ENCODE measurements around the gene INPP5A.
"Not testable (repeated sequence)": the region's sequence is repeated elsewhere in the genome, so short reads cannot be mapped to it uniquely, and the experiment has no call there.

The INPP5A gene

DNA sequence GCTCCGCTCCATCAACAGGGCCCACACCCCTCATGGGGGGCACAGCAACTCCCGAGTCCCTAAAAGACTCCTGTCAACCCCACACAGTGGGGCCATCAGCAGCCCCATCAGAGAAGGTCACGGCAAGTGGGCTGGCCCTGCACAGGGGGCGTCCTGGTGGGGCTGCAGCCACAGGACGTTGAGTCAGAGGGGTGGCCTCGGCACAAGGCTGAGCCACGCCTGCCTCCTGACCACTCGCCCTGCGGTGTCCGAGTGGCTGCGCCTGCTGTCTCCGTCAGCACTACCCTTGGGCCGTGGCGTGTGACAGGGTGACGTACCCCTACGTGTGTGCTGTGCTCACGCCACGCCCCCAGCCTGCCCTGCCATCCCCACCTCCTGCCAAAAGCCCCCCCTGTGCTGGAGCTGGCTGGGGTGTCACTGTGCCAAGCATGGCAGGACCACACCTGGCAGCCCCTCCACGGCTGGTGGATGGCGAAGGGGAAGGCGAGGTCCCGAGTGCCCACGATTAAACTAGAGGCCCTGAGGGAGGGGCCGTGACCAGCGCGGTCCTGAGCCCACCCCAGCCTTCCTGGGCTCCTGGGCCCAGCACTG, 274.4 kb downstream of the INPP5A start:
- no peak for DNase-seq

DNA sequence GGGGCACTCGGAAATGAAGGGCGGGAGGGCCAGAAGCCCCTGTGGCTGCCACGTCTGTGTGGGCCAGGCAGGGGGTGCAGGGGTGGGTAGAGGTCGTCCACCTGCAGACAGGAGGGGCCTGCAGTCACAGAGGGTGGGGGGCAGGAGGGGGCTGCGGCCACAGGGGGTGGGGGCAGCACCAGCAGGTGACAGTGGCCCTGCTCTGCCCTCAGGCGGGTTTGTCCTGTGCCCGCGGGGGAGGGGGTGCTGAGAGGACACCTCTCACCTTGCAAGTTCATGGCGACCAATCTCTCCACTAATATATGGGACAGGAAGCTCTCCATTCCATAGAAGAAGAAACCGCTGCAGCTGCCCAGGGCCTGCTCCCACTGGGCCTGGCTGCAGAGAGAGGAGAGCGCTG, 274.9 kb downstream of the INPP5A start:
- DNase-seq = no peak

DNA sequence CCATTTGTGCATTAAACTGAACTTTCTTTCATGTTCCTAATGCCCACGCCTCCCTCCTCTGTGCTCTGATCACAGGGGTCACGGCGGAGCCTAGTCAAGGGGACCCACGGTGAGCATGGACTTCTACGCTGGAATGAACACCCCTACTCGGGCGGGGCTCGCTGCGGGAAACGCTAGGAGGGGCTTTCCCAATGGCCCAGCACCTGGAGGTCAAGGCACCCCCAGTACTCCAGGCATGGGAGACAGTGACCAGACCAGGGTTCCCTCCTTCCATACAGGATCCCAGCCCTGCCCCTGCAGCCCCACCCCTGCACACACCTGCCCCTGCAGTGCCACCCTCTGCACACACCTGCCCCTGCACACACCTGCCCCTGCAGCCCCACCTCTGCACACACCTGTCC, 275.4 kb downstream of the INPP5A start:
- DNase-seq = no peak

DNA sequence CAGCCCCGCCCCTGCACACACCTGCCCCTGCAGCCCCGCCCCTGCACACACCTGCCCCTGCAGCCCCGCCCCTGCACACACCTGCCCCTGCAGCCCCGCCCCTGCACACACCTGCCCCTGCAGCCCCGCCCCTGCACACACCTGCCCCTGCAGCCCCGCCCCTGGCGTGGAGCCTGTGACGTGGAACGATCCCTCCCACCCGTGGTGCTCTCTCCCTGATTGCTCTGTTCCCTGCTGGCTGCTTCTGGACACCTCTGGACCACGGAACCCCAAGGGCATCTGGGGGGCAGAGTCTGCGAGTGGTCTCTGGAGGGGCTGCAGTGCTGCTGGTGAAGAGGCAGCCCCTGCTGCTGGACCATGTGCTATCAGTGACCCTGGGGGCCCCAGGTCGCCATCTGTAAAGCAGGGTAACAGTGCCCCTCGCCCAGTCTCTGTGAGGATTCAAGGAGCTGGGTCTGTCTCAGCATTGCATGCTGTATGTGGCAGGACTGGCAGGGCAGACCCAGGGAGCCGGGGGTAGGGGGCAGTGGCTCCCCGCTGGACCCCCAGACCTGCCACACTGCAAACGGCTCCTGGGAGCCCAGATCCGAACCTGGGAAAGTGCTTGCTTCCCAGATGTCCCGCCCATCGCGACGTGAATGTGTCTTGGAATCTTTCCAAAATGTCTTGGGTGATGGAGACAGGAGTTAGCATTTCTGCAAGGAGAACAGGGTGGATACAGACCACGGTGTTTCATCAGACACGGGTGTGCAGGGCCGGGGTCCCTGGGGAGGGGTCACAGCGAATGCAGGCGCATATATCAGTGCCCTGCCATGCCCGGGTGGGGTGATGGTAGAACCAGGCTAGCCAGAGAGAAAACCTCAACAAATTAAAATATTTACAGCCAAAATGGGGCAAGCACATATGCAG, 276.2 kb downstream of the INPP5A start:
- DNase-seq = no peak

DNA sequence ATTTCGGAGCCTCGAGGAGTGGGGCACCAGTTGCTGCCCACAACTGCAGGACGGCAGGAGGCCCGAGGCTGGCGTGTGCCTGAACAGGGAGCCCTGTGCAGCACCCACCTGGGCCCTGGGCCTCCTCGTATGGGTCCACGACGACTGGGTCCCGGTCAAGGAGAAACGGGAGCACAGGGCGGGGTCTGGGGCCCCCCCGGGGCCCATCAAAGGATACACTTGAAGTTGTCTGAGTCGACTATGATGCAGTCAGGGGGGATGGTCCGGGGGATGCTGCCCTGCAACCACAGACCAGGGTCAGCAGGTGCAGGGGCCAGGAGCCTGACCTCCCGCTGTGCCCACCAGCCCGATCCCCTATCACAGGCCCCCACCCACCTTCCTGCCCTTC, 276.9 kb downstream of the INPP5A start:
- DNase-seq = no peak

DNA sequence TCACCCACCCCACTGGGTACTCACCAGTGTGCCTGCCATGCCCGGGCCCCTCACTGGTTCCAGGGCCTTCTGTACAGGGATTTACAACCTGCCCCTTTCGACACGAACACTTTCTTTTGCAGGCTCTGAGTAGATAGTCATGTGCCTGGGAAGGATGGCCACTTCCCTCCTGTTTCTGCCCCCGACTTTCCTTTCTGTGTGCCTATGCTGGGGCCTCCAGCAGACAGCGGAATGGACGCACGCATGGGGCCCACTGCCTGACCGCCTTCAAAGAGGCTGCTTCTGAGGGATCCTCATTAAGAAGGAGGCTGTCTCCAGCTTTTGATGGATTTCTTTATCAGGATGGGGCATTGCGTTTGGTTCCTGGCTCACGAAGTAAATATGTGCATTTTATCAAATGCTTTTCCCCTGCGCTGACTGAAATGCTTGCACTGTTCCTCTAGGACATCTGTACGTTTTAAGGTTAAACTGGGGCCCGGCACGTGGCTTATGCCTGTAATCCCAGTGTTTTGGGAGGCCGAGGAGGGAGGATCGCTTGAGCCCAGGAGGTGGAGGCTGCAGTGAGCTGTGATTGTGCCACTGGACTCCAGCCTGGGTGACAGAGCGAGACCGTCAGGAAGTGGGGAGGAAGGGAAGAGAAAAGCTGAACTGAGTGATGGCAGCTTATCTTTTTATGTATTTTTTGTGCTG, 277.7 kb downstream of the INPP5A start:
- DNase-seq = no peak

DNA sequence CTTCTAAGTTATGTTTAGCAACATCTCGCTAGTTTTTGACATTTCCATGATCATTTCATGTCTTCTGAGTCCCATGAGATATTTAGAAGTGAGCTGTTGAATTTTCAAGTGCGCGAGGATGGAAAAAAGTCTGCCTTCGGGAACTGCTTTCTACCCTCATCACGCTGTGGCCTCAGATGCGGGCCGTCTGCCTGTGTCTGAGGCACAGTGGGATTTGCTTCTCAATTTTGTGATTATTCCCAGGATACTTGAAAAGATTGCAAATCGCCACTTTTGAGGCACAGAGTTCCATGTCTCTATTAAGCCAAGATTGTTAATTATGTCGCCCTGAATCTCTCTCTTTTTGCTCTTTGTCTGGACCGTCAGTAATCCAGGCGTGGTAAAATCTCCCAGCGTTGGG, 279.1 kb downstream of the INPP5A start:
- no peak for DNase-seq

DNA sequence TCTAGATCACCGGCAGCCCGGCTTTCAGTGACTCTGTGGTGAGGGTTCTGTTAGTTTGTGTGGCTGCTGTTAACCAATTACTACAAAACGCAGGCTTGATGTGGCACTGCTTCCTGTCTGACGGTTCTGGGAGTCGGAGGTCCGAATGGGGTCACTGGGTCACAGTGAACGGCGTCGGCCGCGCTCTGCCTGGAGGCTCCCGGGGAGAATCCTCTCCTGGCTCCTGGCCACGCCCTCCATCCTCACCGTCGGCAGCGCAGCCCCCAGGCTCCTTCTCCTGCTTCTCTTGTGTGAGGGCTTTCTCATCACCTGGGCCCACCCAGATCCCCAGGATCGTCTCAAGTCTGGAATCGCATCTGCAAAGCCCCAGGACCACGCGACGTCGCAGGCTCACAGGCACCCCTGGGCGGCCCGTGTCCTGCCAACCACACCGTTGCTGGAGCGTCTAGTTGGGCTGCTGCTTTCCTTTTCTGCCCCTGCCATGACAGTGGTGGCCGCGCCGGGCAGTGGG, 280.2 kb downstream of the INPP5A start:
- no peak for DNase-seq

DNA sequence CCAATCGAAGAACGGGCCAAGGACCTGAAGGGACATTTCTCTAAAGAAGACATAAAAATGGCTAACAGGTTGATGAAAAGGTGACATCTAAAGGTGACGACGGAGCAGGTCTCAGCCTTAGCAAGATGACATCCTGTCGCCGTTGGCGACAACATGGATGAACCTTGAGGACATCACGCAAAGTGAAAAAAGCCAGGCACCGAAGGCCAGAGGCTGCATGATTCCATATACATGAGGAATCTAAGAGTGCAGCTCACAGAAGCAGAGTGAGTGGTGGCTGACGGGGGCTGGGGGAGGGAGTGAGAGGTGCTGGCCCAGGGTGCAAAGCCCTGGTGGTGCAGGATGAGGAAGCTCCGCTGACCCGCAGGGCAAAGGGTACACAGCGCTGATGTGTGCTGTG, 282.5 kb downstream of the INPP5A start:
- DNase-seq = no peak

DNA sequence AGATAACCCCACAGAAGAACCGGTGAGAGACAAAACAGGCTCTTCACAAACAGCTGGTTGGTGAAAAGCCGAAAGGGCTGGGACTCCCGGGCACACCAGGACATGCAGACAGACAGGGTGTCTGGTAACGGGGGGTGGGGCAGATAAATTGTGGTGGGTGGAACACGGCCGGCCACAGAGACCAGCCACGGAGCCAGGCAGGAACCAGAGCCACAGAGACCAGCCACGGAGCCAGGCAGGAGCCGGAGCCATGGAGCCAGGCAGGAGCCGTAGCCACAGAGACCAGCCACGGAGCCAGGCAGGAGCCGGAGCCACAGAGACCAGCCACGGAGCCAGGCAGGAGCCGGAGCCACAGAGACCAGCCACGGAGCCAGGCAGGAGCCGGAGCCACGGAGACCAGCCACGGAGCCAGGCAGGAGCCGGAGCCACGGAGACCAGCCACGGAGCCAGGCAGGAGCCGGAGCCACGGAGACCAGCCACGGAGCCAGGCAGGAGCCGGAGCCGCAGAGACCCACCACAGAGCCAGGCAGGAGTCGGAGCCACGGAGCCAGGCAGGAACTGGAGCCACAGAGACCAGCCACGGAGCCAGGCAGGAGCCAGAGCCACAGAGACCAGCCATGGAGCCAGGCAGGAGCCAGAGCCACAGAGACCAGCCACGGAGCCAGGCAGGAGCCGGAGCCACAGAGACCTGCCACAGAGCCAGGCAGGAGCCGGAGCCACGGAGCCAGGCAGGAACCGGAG, 288.4 kb downstream of the INPP5A start:
- not testable (repeated sequence) for DNase-seq

DNA sequence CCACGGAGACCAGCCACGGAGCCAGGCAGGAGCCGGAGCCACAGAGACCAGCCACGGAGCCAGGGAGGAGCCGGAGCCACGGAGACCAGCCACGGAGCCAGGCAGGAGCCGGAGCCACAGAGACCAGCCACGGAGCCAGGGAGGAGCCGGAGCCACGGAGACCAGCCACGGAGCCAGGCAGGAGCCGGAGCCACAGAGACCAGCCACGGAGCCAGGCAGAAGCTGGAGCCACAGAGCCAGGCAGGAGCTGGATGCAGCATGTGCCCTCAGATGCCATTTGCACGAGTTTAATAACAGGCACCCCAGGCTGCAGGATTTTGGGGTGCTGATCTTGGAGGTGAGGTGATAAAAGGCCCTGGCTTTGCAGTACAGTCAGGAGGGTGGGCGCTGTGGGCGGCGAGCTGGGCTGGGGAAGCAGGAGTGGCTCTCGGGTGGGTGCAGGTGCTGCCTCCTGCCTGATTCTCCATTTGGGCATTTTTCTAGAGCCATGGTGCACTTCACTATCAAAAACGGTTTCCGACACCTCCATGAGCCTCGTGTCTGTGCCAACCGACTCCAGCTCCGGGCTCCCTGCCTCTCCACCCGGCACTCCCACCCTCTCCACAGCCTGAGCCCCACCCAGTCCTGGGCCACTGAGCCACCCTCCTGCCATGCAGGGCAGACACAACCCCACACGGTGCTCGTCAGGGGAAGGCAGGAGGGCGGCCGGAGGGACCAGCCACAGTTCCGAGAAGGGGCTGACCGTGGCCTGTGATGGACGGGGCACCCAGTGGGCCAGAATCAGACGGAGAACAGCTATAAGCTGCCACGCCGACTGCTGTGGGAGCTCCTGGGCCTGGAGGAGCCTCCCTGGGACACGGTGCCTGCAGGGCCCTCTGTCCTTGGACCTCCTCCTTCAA, 289.2 kb downstream of the INPP5A start:
- DNase-seq = no peak

DNA sequence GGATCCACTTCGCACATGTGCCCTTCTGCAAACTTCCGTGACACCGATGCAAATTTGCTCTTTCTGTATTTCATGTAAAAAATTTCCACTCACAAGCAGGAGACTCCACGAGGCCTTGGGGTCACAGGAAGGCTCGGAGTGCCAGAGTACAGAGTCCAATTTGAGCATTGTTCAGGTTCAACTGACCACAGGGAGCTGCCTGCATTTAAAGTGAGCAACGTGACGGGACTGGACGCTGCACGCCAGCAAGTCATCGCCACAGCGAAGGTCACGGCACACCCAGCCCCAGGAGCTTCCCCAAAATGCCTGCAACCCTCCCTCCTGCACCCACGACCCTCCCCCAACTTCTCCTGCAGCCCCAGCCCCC, 289.8 kb downstream of the INPP5A start:
- no peak for DNase-seq

DNA sequence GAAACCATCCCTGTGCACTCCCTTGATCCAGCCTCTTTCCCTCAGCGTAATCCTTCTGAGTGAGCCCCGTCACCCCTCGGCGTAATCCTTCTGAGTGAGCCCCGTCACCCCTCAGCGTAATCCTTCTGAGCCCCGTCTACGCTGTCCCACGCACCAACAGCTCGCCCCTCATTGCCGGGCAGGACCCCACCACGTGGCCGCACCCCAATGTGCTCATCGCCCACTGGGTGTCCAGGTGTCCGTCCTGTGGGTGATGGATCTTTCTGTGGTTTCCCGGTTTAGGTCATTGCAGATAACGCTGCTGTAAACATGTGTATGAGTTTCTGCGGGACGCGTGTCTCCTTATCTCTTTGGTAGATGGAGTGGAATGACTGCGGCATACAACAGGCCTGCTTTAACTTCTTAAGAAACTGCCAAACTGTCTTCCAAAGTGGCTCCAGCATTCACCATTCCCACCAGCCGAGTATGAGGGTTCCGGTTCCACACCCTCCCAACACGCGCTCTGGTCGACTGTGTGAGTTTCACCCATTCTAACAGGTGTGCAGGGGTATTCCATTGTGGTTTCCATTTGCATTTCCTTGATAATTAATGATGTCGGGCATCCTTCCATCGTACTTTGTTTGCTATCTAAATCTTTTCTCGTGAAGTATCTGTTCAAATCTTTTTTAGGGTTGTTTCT, 290.4 kb downstream of the INPP5A start:
- no peak for DNase-seq

DNA sequence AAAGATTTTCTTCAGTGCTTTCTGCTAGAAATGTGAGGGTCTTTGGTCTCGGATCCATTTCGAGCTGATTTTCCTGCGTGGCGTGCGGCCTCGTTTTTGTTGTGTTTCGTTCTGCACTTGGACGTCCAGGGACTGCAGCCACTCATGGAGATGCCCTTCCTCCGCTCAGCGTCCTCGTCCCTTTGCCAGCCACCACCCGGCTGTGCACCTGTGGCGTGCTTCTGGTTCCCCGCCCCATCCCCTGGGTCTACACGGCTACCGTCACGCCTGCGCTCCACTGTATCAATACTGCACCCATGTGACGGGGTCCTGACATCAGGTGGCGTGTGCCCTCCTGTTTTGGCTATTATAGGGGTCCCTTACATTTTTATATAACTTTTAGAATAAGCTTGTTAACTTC, 291.1 kb downstream of the INPP5A start:
- DNase-seq = no peak

DNA sequence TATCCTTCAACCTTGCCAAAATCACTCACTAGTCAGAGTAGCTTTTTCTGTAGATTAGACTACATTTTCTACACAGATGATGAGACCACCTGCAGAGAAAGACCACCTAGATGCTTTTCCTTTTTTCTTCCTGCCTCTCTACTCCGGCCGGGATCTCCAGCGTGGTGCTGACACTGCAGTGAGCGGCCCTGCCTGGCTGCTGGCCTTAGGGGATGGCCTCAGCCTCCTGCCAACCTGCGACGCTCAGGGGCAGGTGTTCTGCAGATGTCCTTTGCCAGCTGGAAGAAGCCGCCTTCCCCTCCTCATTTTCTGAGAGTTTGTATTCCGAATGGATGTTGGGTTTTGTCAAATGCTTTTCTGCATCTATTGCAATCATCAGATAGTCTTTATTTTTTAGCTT, 291.8 kb downstream of the INPP5A start:
- no peak for DNase-seq

DNA sequence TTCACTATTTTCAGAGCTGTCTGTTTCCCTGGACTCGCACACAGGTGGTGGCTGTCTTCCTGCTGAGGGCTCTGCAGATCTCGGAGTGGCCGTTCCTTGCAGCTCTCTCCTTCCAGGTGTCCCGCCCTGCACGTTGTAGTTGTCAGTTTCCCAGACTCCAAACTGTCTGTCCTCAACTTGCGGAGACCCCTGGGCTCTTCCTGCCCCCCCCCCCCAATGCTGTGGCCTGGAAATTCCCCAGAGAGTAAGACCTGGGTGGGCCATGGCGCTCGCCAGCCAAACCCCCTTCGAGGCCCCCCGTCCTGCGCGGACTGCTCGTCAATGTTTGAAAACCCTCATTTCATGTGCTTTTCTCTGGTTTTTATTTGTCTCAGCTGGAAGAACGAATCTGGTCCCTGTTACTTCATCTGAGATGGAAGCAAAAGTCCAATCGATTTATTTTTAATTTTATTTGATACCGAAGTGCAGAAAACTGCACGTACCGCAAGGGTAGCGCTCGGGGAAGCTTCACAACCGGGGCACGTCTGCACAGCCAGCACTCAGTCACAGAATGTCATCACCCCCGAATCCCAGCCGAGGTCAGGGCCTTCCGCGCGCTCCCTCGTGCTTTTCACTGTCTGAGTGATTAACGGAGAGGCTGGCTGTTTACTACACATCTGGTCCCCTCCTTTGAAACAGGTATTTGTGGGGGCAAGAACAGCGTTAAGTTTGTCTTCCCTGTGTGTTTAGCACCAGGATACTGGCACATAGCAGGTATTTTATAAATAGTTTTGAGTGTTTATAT, 294.8 kb downstream of the INPP5A start:
- no peak for DNase-seq
